C4-2B (cell line): ENCODE data around the gene LHB.
A peak's percentile ranks its signal among the peaks of the same experiment; 100 is the strongest.

Source experiments
- CTCF ChIP-seq: fragments of 450-650 bp; conservative IDR thresholded peaks from 2 replicates; pipeline ENCODE4 v1.5.1; 2017; ENCODE audit warnings: mild to moderate bottlenecking
- ZFX ChIP-seq: fragments of 450-650 bp; IDR thresholded peaks from 2 replicates; pipeline ENCODE4 v1.6.1; 2017

- TF ChIP-seq CTCF (peak; percentile 51), ZFX (no peak)
These were observed 18.9 kb downstream of the LHB start for GRCh38 chr19:48997972-48998371.
